HL-60 (cell line): Measurements from ENCODE around the gene NIT1.

Source experiments
- CTCF ChIP-seq: IDR thresholded peaks from one replicate; pipeline ENCODE4 v1.5.1; 2011; ENCODE audit warnings: low read length, control low read depth, inconsistent platforms; ENCODE audit not compliant: insufficient read depth
- POLR2AphosphoS5 ChIP-seq: IDR thresholded peaks from 2 replicates; pipeline ENCODE4 v1.6.1; 2012; ENCODE audit warnings: low read depth
- REST ChIP-seq: IDR thresholded peaks from 2 replicates; pipeline ENCODE4 v1.6.1; 2012; ENCODE audit warnings: low read depth; ENCODE audit not compliant: insufficient replicate concordance
- SPI1 ChIP-seq: IDR thresholded peaks from 2 replicates; pipeline ENCODE4 v1.6.1; 2012; ENCODE audit warnings: low read depth, mild to moderate bottlenecking, borderline replicate concordance

GRCh38 chr1:161082483-161082882 lies 35.4 kb upstream of the NIT1 start:
- TF ChIP-seq CTCF (no peak), POLR2AphosphoS5 (no peak), REST (no peak), SPI1 (no peak)
